Measurements from ENCODE around the gene NF2.
"Not testable (repeated sequence)": the region's sequence is repeated elsewhere in the genome, so short reads cannot be mapped to it uniquely, and the experiment has no call there.

- not testable (repeated sequence) for TF ChIP-seq CREB5 (CRISPR knock-in tag; IDR thresholded peaks at IDR 0.05; ENCODE audit: low read depth); ZFP3 (CRISPR knock-in tag; IDR thresholded peaks at IDR 0.05); ZNF8 (CRISPR knock-in tag; IDR thresholded peaks at IDR 0.05); ZNF565 (CRISPR knock-in tag; conservative IDR thresholded peaks at IDR 0.05; ENCODE audit: low read depth)
These were observed 9.0 kb upstream of the NF2 start for GRCh38 chr22:29594447-29594846.

Data from SK-N-SH treated with all-trans-retinoic acid at 6 μM for 48 hours (cell line).